GM19372 (cell line): Measurements from ENCODE around the gene SUSD4.
"Not testable (repeated sequence)": the region's sequence is repeated elsewhere in the genome, so short reads cannot be mapped to it uniquely, and the experiment has no call there.

Experiments
- ATAC-seq: cut with Tn5 transposase; IDR thresholded peaks from one replicate; pipeline ENCODE4 v1.9.1; 2021; ENCODE audit warnings: mild to moderate bottlenecking, low read depth, moderate library complexity; ENCODE audit not compliant: unreplicated experiment

Gene SUSD4

GRCh38 chr1:223299553-223299952 is 64.4 kb downstream of the SUSD4 start:
- no peak for ATAC-seq

DNA sequence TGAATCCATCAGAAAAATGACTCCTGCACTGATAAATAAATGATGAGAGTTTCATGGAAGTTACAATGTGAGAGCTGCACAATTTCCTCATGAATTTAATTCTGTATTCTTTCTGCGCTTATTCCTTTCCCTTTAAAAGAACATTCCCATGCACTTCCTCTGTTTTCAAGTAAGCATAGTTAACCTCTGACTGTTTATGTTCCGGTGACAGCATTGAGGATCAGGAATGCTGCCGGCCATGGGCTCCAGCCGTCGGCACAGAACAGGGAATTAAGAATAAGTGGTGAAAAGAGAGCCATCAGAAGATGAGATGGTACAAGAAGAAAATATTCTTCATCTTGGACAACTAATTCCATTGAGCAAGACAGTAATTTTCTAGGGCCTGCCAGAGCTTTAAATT is 65.3 kb downstream of the SUSD4 start:
- no peak for ATAC-seq

GRCh38 chr1:223297800-223298199 is 66.2 kb downstream of the SUSD4 start:
- no peak for ATAC-seq

DNA sequence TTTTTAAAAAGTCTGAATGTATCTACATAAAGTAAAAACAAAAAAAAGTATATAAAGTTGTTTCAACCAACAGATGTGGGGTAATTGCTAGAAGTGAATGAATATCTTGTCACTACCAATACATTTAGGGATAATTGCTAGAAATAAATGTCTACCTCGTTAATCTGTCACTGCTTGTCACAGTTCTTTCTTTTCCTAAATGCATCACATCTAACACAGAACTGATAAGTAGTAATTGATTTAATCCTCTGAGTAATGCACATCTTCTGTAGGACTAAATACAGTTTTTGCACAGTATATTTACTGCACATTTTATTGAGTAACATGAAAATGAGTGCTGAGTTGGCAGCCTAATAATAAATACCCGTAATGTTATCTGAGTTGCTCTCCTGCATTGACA is 72.2 kb downstream of the SUSD4 start:
- no peak for ATAC-seq

- no peak for ATAC-seq
Measured at GRCh38 chr1:223290397-223290796, 73.6 kb downstream of the SUSD4 start.

- no peak for ATAC-seq
Measured at GRCh38 chr1:223289621-223290020, 74.4 kb downstream of the SUSD4 start.

- no peak for ATAC-seq
Measured at GRCh38 chr1:223288826-223289225, 75.2 kb downstream of the SUSD4 start.

DNA sequence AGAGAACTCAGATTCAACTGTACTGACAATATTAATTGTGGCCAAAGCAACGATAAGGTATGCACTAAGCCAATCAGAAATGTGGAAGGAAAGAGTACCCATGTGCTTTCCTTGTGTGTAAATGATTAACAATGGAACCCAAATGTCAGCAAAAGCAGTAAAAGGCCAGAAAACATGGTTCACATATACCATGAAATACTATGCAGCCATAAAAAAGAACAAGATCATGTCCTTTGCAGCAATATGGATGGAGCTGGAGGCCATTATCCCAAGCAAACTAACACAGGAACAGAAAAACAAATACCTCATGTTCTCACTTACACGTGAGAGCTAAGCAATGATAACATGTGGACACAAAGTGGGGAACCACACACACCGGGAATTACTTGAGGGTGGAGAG is 78.5 kb downstream of the SUSD4 start:
- ATAC-seq, result no peak

GRCh38 chr1:223283697-223284096 is 80.3 kb downstream of the SUSD4 start:
- not testable (repeated sequence) for ATAC-seq

DNA sequence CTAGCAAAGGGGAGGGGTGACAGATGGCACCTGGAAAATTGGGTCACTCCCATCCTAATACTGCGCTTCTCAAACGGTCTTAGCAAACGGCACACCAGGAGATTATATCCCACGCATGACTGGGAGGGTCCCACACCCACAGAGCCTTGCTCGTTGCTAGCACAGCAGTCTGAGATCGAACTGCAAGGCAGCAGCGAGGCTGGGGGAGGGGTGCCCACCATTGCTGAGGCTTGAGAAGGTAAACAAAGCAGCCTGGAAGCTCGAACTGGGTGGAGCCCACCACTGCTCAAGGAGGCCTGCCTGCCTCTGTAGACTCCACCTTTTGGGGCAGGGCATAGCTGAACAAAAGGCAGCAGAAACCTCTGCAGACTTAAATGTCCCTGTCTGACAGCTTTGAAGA is 85.7 kb downstream of the SUSD4 start:
- ATAC-seq, result not testable (repeated sequence)

GRCh38 chr1:223276029-223276428 is 87.9 kb downstream of the SUSD4 start:
- ATAC-seq, result no peak

DNA sequence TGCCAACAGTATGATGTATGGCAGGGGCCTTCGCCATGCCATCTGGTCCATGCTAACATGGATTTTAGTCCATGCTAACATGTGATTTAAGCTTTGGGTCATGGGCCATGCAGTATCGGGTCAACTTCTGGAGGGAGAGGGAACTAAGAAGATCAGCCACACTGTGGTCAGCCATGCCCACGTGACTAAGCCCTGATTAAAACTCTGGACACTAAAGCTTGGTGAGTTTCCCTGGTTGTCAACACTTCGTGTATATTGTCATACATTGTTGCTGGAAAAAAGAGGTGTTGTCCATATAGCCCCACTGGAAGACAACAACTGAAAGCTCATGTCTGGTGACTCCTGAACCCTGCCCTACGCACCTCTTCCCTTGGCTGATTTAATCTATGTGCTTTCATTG is 90.5 kb downstream of the SUSD4 start:
- no peak for ATAC-seq

- ATAC-seq, result no peak
Measured at GRCh38 chr1:223271085-223271781, 92.7 kb downstream of the SUSD4 start.

- ATAC-seq, result no peak
Measured at GRCh38 chr1:223270155-223270554, 93.8 kb downstream of the SUSD4 start.

GRCh38 chr1:223269006-223269405 is 95.0 kb downstream of the SUSD4 start:
- ATAC-seq, result no peak

DNA sequence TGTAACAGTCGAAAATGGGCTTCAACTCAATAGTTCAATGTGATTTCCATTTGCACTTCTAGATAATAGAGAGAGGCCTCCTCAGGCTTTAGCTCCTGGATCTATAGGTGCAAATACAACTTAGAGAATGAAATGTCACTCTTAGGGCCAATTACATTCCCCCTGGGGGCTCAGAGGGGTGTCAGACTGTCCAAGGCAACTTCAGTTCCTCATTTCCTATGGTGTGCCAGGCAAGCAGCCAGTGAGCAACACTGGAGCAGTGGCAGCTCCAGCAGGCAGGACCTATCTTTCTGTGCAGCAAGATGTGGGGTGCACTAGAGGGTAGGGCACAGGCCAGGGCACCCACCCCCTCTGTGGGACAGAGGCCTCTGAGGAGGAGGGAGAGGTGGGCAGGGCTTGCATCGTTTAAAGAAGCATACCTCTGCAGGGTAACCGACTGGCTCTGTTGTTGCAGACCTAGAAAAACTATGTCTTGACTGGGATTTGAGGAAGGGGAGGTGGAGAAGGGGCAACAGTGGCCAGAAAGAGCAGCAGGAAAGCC is 97.3 kb downstream of the SUSD4 start:
- no peak for ATAC-seq

GRCh38 chr1:223264983-223265908 is 98.7 kb downstream of the SUSD4 start:
- no peak for ATAC-seq

DNA sequence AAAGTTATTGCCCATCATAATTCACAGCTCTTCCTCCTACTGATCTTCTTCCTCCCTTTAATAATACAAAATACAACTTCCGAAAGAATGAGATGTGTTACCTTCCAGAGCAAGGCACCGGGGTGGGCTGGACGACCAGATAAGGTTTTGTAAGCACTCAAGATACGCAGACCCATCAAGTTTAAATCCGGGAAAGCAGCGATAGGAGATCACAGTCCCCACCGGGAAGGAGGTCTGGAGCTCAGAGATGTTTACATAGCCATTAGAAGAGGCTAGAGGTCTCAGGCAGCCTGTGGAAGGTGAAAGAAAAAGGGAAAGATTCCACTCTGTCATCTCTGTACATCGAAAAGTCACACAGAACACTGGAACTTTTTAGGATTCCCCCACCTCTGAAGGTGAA is 99.4 kb downstream of the SUSD4 start:
- ATAC-seq, result no peak

DNA sequence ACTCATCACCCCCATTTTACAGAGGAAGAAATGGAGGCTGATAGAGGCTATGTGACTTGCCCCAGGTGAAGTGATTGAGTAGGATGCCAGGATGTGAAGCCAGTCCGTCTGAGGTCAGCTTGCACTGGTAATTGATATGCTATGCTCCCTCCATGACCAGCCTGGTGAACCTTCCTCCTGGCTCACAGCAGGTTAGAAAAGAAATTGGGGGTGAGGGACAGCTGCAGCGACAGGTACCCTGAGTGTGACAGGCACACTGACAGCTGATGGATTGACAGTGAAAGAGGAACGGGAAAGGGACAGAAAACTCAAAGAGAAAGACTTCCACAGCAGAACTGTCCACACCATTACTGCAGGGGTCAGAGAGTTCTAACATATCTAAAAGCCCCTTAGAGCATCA is 102.1 kb downstream of the SUSD4 start:
- no peak for ATAC-seq

- ATAC-seq, result no peak
Measured at GRCh38 chr1:223260712-223261111, 103.3 kb downstream of the SUSD4 start.

DNA sequence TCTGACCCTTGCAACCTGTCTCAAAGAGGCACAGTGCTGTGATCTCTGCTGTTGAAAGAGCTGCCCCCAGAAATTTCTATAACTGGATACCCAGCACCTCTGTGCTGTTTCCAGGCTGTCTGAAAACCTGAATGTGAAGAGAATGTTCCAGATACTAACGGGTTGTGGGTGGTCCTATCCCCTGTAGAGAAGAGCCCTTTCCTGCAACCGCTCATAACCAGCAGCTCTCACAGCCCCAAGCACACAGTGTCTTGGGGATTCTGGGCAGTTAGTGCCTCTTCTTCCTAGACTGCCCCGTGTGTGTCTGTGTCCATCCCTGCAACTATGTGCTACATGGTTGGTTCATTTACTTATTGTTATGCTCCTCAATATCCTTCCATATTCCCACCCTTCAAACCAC is 104.5 kb downstream of the SUSD4 start:
- ATAC-seq, result no peak
